SK-N-MC (cell line): ENCODE measurements around the gene ZNF229.

Experiments
- EZH2 ChIP-seq: fragments of 200-600 bp; sonication (generic); IDR thresholded peaks from one replicate; pipeline ENCODE4 v1.6.1; 2017; ENCODE audit warnings: antibody characterized with exemption
- FOXP2 ChIP-seq: optimal IDR thresholded peaks from 2 replicates; pipeline ENCODE3; 2011; ENCODE audit warnings: mild to moderate bottlenecking, moderate library complexity; ENCODE audit not compliant: insufficient read depth; ENCODE audit errors: extremely low read length, control extremely low read depth
- POLR2AphosphoS5 ChIP-seq: IDR thresholded peaks from 2 replicates; pipeline ENCODE4 v1.6.1; 2012; ENCODE audit warnings: mild to moderate bottlenecking, low read depth, low read length, borderline replicate concordance

DNA sequence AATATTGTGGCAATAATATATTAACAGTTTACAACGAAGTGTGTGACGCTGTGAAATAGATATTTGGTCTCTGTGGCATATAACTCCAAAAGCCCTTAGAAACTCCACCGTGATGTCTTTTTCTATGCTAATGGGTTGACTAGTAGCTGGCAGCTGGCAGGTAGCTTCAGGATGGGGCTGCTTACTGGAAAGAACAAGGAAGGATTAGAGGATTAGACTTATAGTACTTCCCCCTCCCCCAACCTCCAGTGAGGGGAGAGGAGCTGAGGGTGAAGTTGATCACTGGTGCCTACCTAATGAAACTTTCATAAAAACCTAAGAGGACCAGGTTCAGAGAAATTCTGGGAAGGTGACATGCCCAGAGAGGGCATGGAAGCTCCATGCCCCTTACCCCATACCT, 9.8 kb downstream of the ZNF229 start:
- TF ChIP-seq EZH2: no peak
- TF ChIP-seq POLR2AphosphoS5: no peak
- TF ChIP-seq FOXP2: no peak
